Measurements from ENCODE around the gene TRH.

TRH gene

GRCh38 chr3:129950318-129951046 is 24.0 kb upstream of the TRH start:
- Histone ChIP-seq H3K9me3 (ENCODE audit: control insufficient read depth, insufficient read depth, low read length) (no peaks in the 10 kb centered on the region), H3K4me1 (ENCODE audit: insufficient read depth, low read length) (no peaks in the 10 kb centered on the region), H3K36me3 (ENCODE audit: insufficient read depth, low read length) (no peaks in the 10 kb centered on the region), H3K9ac (ENCODE audit: low read depth, low read length) (no peak overlapping the region)

- no peaks in the 10 kb centered on the region for H3K4me1 ChIP-seq (ENCODE audit: insufficient read depth, low read length)
Measured at GRCh38 chr3:129952556-129953355, 21.8 kb upstream of the TRH start.

GRCh38 chr3:129953621-129954020 is 20.9 kb upstream of the TRH start:
- Histone ChIP-seq H3K36me3 (ENCODE audit: insufficient read depth, low read length) (no peaks in the 10 kb centered on the region), H3K9ac (ENCODE audit: low read depth, low read length) (no peak overlapping the region), H3K9me3 (ENCODE audit: control insufficient read depth, insufficient read depth, low read length) (0 out of 2 replicates have a peak, but pooled peaks cover 2% of the 10 kb centered on the region), H3K4me1 (ENCODE audit: insufficient read depth, low read length) (no peaks in the 10 kb centered on the region)

More at GRCh38 chr3:129952556-129953355, 21.8 kb upstream of the TRH start:
- 0 out of 2 replicates have a peak, but pooled peaks cover 2% of the 10 kb centered on the region for H3K9me3 ChIP-seq (ENCODE audit: control insufficient read depth, insufficient read depth, low read length)
- no peak overlapping the region for H3K9ac ChIP-seq (ENCODE audit: low read depth, low read length)
- no peaks in the 10 kb centered on the region for H3K36me3 ChIP-seq (ENCODE audit: insufficient read depth, low read length)

GRCh38 chr3:129954514-129954913 is 20.0 kb upstream of the TRH start:
- Histone ChIP-seq H3K9me3 (ENCODE audit: control insufficient read depth, insufficient read depth, low read length) (0 out of 2 replicates have a peak, but pooled peaks cover 2% of the 10 kb centered on the region), H3K4me1 (ENCODE audit: insufficient read depth, low read length) (no peaks in the 10 kb centered on the region), H3K9ac (ENCODE audit: low read depth, low read length) (no peak overlapping the region), H3K36me3 (ENCODE audit: insufficient read depth, low read length) (no peaks in the 10 kb centered on the region)

GRCh38 chr3:129956936-129957335 is 17.6 kb upstream of the TRH start:
- Histone ChIP-seq H3K4me1 (ENCODE audit: insufficient read depth, low read length) (no peaks in the 10 kb centered on the region), H3K9me3 (ENCODE audit: control insufficient read depth, insufficient read depth, low read length) (0 out of 2 replicates have a peak, but pooled peaks cover 2% of the 10 kb centered on the region), H3K9ac (ENCODE audit: low read depth, low read length) (no peak overlapping the region)

GRCh38 chr3:129958755-129959154 is 15.8 kb upstream of the TRH start:
- Histone ChIP-seq H3K36me3 (ENCODE audit: insufficient read depth, low read length) (no peaks in the 10 kb centered on the region), H3K9me3 (ENCODE audit: control insufficient read depth, insufficient read depth, low read length) (0 out of 2 replicates have a peak, but pooled peaks cover 2% of the 10 kb centered on the region), H3K4me1 (ENCODE audit: insufficient read depth, low read length) (no peaks in the 10 kb centered on the region), H3K9ac (ENCODE audit: low read depth, low read length) (no peak overlapping the region)

More at GRCh38 chr3:129956936-129957335, 17.6 kb upstream of the TRH start:
- H3K36me3 ChIP-seq (ENCODE audit: insufficient read depth, low read length): no peaks in the 10 kb centered on the region

- Histone ChIP-seq H3K36me3 (ENCODE audit: insufficient read depth, low read length) (no peaks in the 10 kb centered on the region), H3K9me3 (ENCODE audit: control insufficient read depth, insufficient read depth, low read length) (0 out of 2 replicates have a peak, but pooled peaks cover 2% of the 10 kb centered on the region), H3K9ac (ENCODE audit: low read depth, low read length) (no peak overlapping the region), H3K4me1 (ENCODE audit: insufficient read depth, low read length) (no peaks in the 10 kb centered on the region)
Measured at GRCh38 chr3:129961141-129961541, 13.4 kb upstream of the TRH start.

- no peaks in the 10 kb centered on the region for H3K9me3 ChIP-seq (ENCODE audit: control insufficient read depth, insufficient read depth, low read length)
- H3K4me1 ChIP-seq (ENCODE audit: insufficient read depth, low read length): no peaks in the 10 kb centered on the region
- no peak overlapping the region for H3K9ac ChIP-seq (ENCODE audit: low read depth, low read length)
- no peaks in the 10 kb centered on the region for H3K36me3 ChIP-seq (ENCODE audit: insufficient read depth, low read length)
Measured at GRCh38 chr3:129962600-129962999, 11.9 kb upstream of the TRH start.

- no peaks in the 10 kb centered on the region for H3K4me1 ChIP-seq (ENCODE audit: insufficient read depth, low read length)
Measured at GRCh38 chr3:129965937-129966336, 8.6 kb upstream of the TRH start.

GRCh38 chr3:129966876-129967275 is 7.6 kb upstream of the TRH start:
- H3K4me1 ChIP-seq (ENCODE audit: insufficient read depth, low read length): no peaks in the 10 kb centered on the region
- H3K9me3 ChIP-seq (ENCODE audit: control insufficient read depth, insufficient read depth, low read length): no peaks in the 10 kb centered on the region
- H3K36me3 ChIP-seq (ENCODE audit: insufficient read depth, low read length): no peaks in the 10 kb centered on the region
- no peak overlapping the region for H3K9ac ChIP-seq (ENCODE audit: low read depth, low read length)

More at GRCh38 chr3:129965937-129966336, 8.6 kb upstream of the TRH start:
- H3K36me3 ChIP-seq (ENCODE audit: insufficient read depth, low read length): no peaks in the 10 kb centered on the region
- no peak overlapping the region for H3K9ac ChIP-seq (ENCODE audit: low read depth, low read length)
- H3K9me3 ChIP-seq (ENCODE audit: control insufficient read depth, insufficient read depth, low read length): no peaks in the 10 kb centered on the region

GRCh38 chr3:129967761-129968160 is 6.8 kb upstream of the TRH start:
- Histone ChIP-seq H3K9ac (ENCODE audit: low read depth, low read length) (no peak overlapping the region), H3K4me1 (ENCODE audit: insufficient read depth, low read length) (no peaks in the 10 kb centered on the region), H3K9me3 (ENCODE audit: control insufficient read depth, insufficient read depth, low read length) (no peaks in the 10 kb centered on the region), H3K36me3 (ENCODE audit: insufficient read depth, low read length) (no peaks in the 10 kb centered on the region)

- Histone ChIP-seq H3K9me3 (ENCODE audit: control insufficient read depth, insufficient read depth, low read length) (no peaks in the 10 kb centered on the region), H3K9ac (ENCODE audit: low read depth, low read length) (no peak overlapping the region; the same call in 1 of the 2 replicates), H3K4me1 (ENCODE audit: insufficient read depth, low read length) (no peaks in the 10 kb centered on the region), H3K36me3 (ENCODE audit: insufficient read depth, low read length) (no peaks in the 10 kb centered on the region)
Measured at GRCh38 chr3:129971351-129972052, 3.0 kb upstream of the TRH start.

- Histone ChIP-seq H3K9ac (ENCODE audit: low read depth, low read length) (no peak overlapping the region), H3K9me3 (ENCODE audit: control insufficient read depth, insufficient read depth, low read length) (no peaks in the 10 kb centered on the region), H3K4me1 (ENCODE audit: insufficient read depth, low read length) (no peaks in the 10 kb centered on the region), H3K36me3 (ENCODE audit: insufficient read depth, low read length) (no peaks in the 10 kb centered on the region)
Measured at GRCh38 chr3:129972301-129972700, 2.2 kb upstream of the TRH start.

- peak overlapping the region; percentile 53; the same call in 1 of the 2 replicates for H3K9ac ChIP-seq (ENCODE audit: low read depth, low read length)
- H3K4me1 ChIP-seq (ENCODE audit: insufficient read depth, low read length): no peaks in the 10 kb centered on the region
- H3K36me3 ChIP-seq (ENCODE audit: insufficient read depth, low read length): no peaks in the 10 kb centered on the region
- no peaks in the 10 kb centered on the region for H3K9me3 ChIP-seq (ENCODE audit: control insufficient read depth, insufficient read depth, low read length)
Measured at GRCh38 chr3:129973853-129974563, 512 bp upstream of the TRH start.
